Limb (tissue), 2 donors: ENCODE results near the gene FAM13B.
"Not testable (repeated sequence)": the region's sequence is repeated elsewhere in the genome, so short reads cannot be mapped to it uniquely, and the experiment has no call there.

Experiments used
- DNase-seq, 2 donors: peaks; one replicate each; pipeline ENCODE4 v3.0.0-alpha.2; 2016; ENCODE audit errors: extremely low spot score in 2 of 2

The FAM13B gene

GRCh38 chr5:138035605-138036537 is 3.0 kb upstream of the FAM13B start:
- peak; percentile 66 to 92 for DNase-seq

- no peak for DNase-seq
Measured at GRCh38 chr5:138033907-138034306, 1.0 kb upstream of the FAM13B start.

GRCh38 chr5:138033386-138033808 is 518 bp upstream of the FAM13B start:
- DNase-seq: no peak

DNA sequence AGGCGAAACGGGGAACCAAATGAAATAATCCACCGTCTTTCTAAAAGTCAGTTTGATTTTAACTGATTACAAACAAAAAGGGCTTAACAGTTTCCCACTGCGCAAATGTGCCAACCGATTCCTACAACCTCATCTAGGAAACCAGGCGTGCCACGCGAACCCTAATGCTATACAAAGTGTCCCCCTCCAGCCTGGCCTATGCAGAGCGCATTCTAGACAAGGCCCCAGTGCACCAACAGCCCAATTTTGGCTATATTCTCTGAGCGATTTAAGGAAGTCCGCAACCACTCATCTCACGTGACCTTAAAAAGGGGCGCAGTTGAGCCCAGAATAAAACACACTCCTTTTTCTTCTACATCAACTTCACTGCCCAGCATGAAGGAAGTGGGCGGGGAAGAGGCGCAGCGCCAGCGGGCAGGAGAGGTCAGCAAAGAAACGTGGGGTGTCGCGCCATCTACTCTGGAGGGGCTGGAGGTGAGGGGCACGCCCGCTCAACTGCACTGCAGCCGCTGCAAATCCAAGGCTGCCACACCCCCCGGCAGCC is 779 bp downstream of the FAM13B start:
- peak in 1 of 2 donors; percentile 13 for DNase-seq

DNA sequence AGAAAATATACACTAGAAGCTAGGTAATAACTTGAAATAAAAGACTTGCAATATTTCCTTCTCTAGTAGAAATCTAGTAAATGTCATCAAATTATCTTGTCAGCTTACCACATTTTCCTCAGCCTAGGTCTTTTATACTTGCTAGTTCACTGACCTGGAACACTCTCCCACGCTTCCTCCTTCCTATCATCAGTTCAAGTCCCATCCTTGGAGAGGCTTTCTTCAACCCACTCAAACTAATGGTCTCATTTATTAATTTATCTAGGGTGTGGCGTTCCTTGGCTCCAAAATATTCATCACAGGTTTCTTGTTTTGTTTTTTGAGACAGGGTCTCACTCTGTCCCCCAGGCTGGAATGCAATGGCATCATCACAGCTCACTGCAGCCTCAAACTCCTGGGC is 2.9 kb downstream of the FAM13B start:
- DNase-seq: no peak

GRCh38 chr5:138029501-138029900 is 3.4 kb downstream of the FAM13B start:
- DNase-seq: no peak

- DNase-seq: no peak
Measured at GRCh38 chr5:138028971-138029365, 3.9 kb downstream of the FAM13B start.

GRCh38 chr5:138028262-138028970 is 4.5 kb downstream of the FAM13B start:
- not testable (repeated sequence) for DNase-seq

DNA sequence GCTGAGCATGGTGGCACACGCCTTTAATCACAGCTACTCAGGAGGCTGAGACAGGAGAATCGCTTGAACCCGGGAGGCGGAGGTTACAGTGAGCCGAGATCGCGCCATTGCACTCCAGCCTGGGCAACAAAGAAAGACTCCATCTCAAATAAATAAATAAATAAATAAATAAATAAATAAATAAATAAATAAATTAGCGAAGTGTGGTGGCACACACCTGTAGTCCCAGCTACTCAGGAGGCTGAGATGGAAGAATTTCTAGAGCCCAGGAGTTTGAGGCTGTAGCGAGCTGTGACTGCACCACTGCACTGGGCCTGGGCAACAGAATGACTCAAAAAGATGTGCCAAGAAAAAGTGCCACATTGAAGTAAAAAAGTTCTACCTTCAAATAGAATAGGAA is 6.1 kb downstream of the FAM13B start:
- not testable (repeated sequence) for DNase-seq

DNA sequence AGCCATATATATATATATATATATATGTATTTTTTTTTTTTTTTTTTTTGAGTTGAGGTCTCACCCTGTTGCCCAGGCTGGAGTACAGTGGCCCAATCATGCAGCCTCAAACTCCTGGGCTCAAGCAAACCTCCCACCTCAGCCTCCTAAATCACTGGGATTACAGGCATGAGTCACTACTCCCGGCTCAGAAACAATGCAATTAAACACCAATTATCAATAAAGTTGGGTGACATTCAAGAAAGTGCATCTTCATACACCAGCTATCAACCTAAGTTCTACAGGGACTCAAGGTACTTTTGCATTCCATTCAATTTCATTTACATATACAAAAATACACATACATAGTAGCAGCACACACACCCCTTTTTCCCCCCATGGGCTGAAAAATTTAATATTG is 7.6 kb downstream of the FAM13B start:
- no peak for DNase-seq

DNA sequence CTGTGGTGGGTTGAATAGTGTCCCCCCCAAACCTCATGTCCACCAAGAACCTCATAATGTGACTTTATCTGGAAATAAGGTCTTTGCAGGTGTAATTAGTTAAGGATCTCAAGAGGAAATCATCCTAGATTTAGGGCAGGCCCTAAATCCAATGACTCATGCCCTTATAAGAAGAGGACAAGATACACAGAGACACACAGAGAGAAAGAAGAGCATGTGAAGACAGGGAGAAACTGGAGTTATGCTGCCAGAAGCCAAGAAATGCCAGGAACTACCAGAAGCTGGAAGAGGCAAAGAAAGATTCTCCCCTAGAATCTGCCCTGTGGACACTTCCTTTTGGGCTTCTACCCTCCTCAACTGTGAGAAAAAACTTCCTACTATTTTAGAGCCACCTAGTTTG is 8.8 kb downstream of the FAM13B start:
- DNase-seq: no peak

DNA sequence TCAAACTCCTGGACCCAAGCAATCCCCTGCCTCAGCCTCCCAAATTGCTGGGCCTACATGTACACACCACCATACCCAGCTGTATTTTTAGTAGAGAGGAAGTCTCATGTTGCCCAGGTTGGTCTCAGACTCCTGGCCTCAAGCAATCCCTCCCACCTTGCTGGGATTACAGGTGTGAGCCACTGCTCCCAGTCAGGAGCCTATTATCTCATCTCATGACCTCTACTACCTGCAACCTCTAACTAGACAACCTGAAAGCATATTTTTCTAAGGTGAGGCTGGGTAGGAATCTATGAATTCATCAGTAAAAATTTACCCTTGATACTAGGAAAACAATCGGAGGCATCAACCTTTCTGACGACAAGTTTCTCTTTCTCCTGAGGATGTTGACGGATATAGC is 10.0 kb downstream of the FAM13B start:
- no peak for DNase-seq

GRCh38 chr5:138021771-138022170 is 11.1 kb downstream of the FAM13B start:
- no peak for DNase-seq

DNA sequence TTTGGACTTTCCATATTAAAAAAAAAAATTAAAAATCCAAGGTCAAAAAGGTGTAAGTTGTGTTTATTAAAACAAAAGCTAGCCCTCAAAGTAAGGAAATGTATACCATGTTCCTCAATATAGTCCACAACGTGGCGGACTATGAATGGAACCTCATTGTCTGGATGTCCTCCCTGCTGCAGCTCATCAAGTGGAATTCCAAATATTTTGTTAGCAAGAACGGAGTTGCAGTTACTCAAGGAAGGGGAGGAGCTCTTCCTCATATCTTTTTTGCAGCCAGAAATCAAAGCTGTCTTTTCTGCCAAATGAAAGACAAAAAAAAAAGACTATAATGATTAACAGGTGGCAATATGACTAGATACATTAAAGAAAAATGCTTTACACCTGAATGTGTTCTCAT is 14.0 kb downstream of the FAM13B start:
- DNase-seq: no peak

GRCh38 chr5:138015916-138016315 is 17.0 kb downstream of the FAM13B start:
- no peak for DNase-seq

DNA sequence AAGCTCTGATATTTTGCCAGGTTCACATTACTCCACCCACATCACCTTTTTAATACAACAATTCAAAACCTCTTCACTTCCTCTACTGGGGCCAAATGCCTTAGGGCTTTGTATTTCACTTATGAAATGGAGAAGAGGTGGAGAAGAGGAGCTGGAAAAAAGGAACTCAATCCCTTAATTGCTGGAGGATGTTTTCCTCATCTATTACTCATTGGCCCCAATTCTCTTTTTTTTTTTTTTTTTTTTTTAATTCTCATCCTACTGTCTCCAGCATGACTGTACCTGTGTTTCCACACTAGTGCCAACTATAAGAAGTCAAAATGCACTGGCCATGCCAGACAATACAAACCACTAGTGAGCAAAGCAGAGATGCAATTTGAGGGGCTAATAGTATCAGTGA is 20.9 kb downstream of the FAM13B start:
- DNase-seq: no peak

DNA sequence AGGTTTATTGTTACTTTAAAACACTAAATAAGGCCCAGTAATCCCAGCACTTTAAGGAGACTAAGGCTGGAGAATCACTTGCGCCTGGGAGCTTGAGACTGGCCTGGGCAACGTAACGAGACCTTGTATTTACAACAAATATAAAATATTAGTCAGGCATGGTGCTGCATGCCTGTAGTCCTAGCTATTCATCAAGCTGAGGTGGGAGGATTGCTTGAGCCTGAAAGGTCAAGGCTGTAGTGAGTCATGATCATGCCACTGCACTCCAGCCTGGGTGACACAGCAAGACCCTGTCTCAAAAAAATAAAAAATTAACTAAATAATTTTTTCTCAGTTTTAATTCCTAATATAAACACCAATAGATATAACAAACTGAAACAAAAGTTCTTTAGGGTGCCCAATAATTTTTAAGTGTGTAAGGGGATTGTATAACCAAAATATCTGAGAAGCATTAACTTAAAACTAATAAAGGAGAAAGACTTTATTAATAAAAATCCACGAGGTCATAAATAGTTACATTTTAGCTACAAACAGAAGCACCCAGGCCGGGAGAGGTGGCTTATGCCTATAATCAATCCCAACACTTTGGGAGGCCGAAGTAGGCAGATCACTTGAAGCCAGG is 32.7 kb downstream of the FAM13B start:
- DNase-seq: no peak

- no peak for DNase-seq
Measured at GRCh38 chr5:137997726-137998213, 35.1 kb downstream of the FAM13B start.

- DNase-seq: no peak
Measured at GRCh38 chr5:137995749-137996128, 37.1 kb downstream of the FAM13B start.

- no peak for DNase-seq
Measured at GRCh38 chr5:137995077-137995748, 37.7 kb downstream of the FAM13B start.

DNA sequence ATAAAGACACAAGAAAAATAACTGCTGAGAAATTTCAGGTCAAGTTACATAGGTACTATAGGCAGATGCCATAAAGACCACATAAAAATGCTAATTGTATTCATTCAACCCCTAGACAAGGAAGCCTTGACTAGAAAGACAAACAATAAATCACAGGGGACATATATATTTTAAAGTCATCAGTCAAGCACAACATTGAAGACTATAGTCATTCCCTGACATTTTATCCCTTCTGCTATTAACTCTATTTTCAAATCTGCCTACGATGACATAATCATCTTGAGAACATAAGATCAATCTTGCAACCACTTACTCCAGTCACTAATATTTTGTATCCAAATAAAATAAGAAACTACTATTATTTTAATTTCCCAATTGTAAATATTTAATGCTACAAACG is 38.3 kb downstream of the FAM13B start:
- no peak for DNase-seq
